ENCODE data around the gene WDR1. TPM values are rescaled to one million over a fixed set of nuclear protein-coding genes. Genes with fewer than 3 reads are reported as not detected.
"Not testable (repeated sequence)": the region's sequence is repeated elsewhere in the genome, so short reads cannot be mapped to it uniquely, and the experiment has no call there.

Gene WDR1
- total RNA-seq, 1 experiment from 2014 or later = 180 TPM

GRCh38 chr4:10130178-10130888 is 13.7 kb upstream of the WDR1 start:
- DNase-seq (ENCODE audit: low read depth) = no peak

GRCh38 chr4:10129196-10130177 is 12.9 kb upstream of the WDR1 start:
- no peak for DNase-seq (ENCODE audit: low read depth)

- no peak for DNase-seq (ENCODE audit: low read depth)
Observed at GRCh38 chr4:10128761-10129160, 12.2 kb upstream of the WDR1 start.

- not testable (repeated sequence) for DNase-seq (ENCODE audit: low read depth)
Observed at GRCh38 chr4:10127531-10127930, 10.9 kb upstream of the WDR1 start.

GRCh38 chr4:10124167-10124930 is 7.8 kb upstream of the WDR1 start:
- DNase-seq (ENCODE audit: low read depth) = no peak

- no peak for DNase-seq (ENCODE audit: low read depth)
Observed at GRCh38 chr4:10123227-10124101, 6.9 kb upstream of the WDR1 start.

- DNase-seq (ENCODE audit: low read depth) = no peak
Observed at GRCh38 chr4:10122236-10122932, 5.8 kb upstream of the WDR1 start.

- DNase-seq (ENCODE audit: low read depth) = no peak
Observed at GRCh38 chr4:10121568-10122208, 5.1 kb upstream of the WDR1 start.

GRCh38 chr4:10120943-10121567 is 4.5 kb upstream of the WDR1 start:
- DNase-seq (ENCODE audit: low read depth) = no peak

GRCh38 chr4:10119773-10120172 is 3.2 kb upstream of the WDR1 start:
- no peak for DNase-seq (ENCODE audit: low read depth)

- no peak for DNase-seq (ENCODE audit: low read depth)
Observed at GRCh38 chr4:10119278-10119677, 2.7 kb upstream of the WDR1 start.

GRCh38 chr4:10118048-10119004 is 1.7 kb upstream of the WDR1 start:
- no peak for DNase-seq (ENCODE audit: low read depth)

- no peak for DNase-seq (ENCODE audit: low read depth)
Observed at GRCh38 chr4:10117359-10118047, 904 bp upstream of the WDR1 start.

- DNase-seq (ENCODE audit: low read depth) = no peak
Observed at GRCh38 chr4:10115797-10116568, 616 bp downstream of the WDR1 start.

- DNase-seq (ENCODE audit: low read depth) = peak; percentile 64
Observed at GRCh38 chr4:10115271-10115796, 1.3 kb downstream of the WDR1 start.

- DNase-seq (ENCODE audit: low read depth) = no peak
Observed at GRCh38 chr4:10114607-10115006, 2.0 kb downstream of the WDR1 start.

GRCh38 chr4:10114147-10114546 is 2.5 kb downstream of the WDR1 start:
- no peak for DNase-seq (ENCODE audit: low read depth)

Data from RPMI7951 (cell line).